ENCODE measurements around the gene GATAD1.

The GATAD1 gene

DNA sequence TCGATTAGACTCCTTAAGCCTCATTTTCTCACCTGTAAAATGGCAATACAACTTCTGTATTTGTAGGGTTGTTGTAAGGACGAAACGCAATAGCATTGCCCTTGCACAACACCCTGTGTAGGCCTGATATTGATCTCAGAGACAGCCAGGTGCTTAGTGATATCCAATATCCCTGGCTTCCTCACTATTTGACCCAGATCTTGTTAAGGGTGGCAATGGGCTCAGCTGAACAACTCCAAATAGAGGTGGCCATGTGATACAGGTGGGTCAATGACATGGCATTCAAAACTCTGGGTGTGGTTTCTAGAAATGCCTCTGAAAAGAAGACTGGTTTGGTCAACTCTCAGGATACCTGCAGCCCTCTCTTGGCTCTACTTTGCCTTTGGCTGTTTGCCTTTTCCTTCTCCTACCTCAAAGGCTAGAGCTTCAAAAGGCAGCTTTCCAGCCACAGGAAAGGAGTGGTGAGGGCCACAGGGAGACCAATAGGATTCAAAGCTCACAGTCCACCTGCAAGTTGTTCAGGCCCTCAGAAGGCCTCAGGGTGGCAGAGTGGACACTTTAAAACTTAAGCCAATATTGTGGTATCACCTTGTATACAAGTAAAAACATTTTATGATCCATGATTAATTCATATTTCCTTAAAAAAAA lies 14.9 kb upstream of the GATAD1 start:
- H3K79me2 ChIP-seq (ENCODE audit: insufficient read depth, low read depth): no peaks in the 10 kb centered on the region
- no peak for TF ChIP-seq CTCF (conservative IDR thresholded peaks at IDR 0.05; ENCODE audit: low read depth, low read length)
- no peak overlapping the region for H3K27ac ChIP-seq
- H3K4me3 ChIP-seq (IDR thresholded peaks at IDR 0.05; ENCODE audit: insufficient read depth, low read depth, low read length): no peak overlapping the region
- H3K9ac ChIP-seq: no peak overlapping the region
- H3K4me1 ChIP-seq (ENCODE audit: low read depth, poor library complexity, severe bottlenecking): no peaks in the 10 kb centered on the region
- no peaks in the 10 kb centered on the region for H3K36me3 ChIP-seq (ENCODE audit: insufficient read depth)
- H3K4me2 ChIP-seq: no peak overlapping the region
- H4K20me1 ChIP-seq (ENCODE audit: insufficient read depth): no peaks in the 10 kb centered on the region
- no peaks in the 10 kb centered on the region for H3K27me3 ChIP-seq (ENCODE audit: insufficient read depth, low read depth)
- H2AFZ ChIP-seq (ENCODE audit: low read depth): no peak overlapping the region

- Histone ChIP-seq H3K4me3 (IDR thresholded peaks at IDR 0.05; ENCODE audit: insufficient read depth, low read depth, low read length) (no peak overlapping the region), H3K4me1 (ENCODE audit: low read depth, poor library complexity, severe bottlenecking) (no peaks in the 10 kb centered on the region), H3K27me3 (ENCODE audit: insufficient read depth, low read depth) (no peaks in the 10 kb centered on the region), H3K9ac (no peak overlapping the region), H3K79me2 (ENCODE audit: insufficient read depth, low read depth) (no peaks in the 10 kb centered on the region), H3K36me3 (ENCODE audit: insufficient read depth) (no peaks in the 10 kb centered on the region), H2AFZ (ENCODE audit: low read depth) (no peak overlapping the region), H4K20me1 (ENCODE audit: insufficient read depth) (no peaks in the 10 kb centered on the region), H3K4me2 (no peak overlapping the region), H3K27ac (no peak overlapping the region)
- TF ChIP-seq CTCF (conservative IDR thresholded peaks at IDR 0.05; ENCODE audit: low read depth, low read length): no peak
Measured at GRCh38 chr7:92433019-92433418, 14.3 kb upstream of the GATAD1 start.

DNA sequence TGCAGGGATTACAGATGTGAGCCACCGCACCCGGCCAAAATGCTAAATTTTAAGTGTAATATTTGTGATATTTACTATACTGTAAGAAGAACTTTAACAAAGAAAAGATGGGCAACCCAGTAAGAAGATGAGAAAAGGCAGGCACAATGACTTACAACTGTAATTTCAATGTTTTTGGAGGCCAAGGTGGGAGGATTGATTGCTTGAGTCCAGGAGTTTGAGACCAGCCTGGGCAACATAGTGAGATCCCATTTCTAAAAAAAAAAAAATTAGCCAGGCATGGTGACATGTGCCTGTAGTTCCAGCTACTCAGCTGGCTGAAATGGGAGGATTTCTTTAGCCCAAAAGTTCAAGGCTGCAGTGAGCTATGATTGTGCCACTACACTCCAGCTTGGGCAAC lies 11.7 kb upstream of the GATAD1 start:
- no peaks in the 10 kb centered on the region for H3K27me3 ChIP-seq (ENCODE audit: insufficient read depth, low read depth)
- H3K36me3 ChIP-seq (ENCODE audit: insufficient read depth): no peaks in the 10 kb centered on the region
- H3K27ac ChIP-seq: no peak overlapping the region
- H4K20me1 ChIP-seq (ENCODE audit: insufficient read depth): no peaks in the 10 kb centered on the region
- H2AFZ ChIP-seq (ENCODE audit: low read depth): no peak overlapping the region
- no peak overlapping the region for H3K9ac ChIP-seq
- H3K79me2 ChIP-seq (ENCODE audit: insufficient read depth, low read depth): no peaks in the 10 kb centered on the region
- H3K4me3 ChIP-seq (IDR thresholded peaks at IDR 0.05; ENCODE audit: insufficient read depth, low read depth, low read length): no peak overlapping the region
- no peak for TF ChIP-seq CTCF (conservative IDR thresholded peaks at IDR 0.05; ENCODE audit: low read depth, low read length)
- H3K4me1 ChIP-seq (ENCODE audit: low read depth, poor library complexity, severe bottlenecking): no peaks in the 10 kb centered on the region
- H3K4me2 ChIP-seq: no peak overlapping the region

DNA sequence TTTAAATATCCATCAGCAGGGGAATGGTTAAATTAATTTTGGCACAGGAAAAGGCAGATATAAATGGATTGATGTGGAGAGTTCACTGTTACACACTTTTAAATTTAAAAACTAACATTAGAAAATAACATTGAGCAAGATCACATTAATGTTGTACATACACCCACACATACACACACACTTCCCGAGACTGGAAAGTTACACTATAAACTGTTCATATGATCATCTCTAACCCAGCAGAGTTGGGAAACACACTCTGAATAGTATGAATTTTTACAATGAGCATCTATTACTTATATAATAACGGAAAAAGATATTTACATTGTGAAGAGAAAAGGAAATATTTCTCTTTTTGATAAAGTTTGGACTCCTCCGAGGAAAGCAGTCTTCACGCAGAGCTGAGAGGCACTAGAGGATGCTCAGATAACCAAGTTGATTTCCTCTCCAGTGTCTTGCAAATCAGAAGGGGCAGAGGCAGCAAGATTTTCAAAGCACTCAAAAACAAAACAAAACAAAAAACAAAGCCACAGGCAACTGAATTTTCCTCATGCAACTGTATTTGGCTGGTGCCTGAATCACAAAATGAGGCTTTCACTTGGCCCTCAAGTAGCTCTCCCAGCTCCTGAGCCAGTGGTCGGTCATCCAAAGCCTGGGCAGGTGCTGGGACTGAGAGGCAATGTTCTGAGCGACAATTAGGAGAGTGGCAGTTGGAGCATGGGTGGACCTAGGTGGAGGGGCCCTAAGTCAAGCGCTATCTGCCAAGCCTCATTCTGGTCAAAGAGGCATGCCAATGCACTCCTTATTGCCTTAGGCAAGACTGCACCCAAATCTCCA lies 10.5 kb upstream of the GATAD1 start:
- H3K79me2 ChIP-seq (ENCODE audit: insufficient read depth, low read depth): no peaks in the 10 kb centered on the region
- no peaks in the 10 kb centered on the region for H3K36me3 ChIP-seq (ENCODE audit: insufficient read depth)
- no peaks in the 10 kb centered on the region for H3K4me1 ChIP-seq (ENCODE audit: low read depth, poor library complexity, severe bottlenecking)
- H2AFZ ChIP-seq (ENCODE audit: low read depth): no peak overlapping the region
- no peak overlapping the region for H3K4me3 ChIP-seq (IDR thresholded peaks at IDR 0.05; ENCODE audit: insufficient read depth, low read depth, low read length)
- no peak overlapping the region for H3K4me2 ChIP-seq
- no peak overlapping the region for H3K27ac ChIP-seq
- H3K9ac ChIP-seq: no peak overlapping the region
- no peak for TF ChIP-seq CTCF (conservative IDR thresholded peaks at IDR 0.05; ENCODE audit: low read depth, low read length)
- H3K27me3 ChIP-seq (ENCODE audit: insufficient read depth, low read depth): no peaks in the 10 kb centered on the region
- no peaks in the 10 kb centered on the region for H4K20me1 ChIP-seq (ENCODE audit: insufficient read depth)

Data from KMS-11 (cell line).